ENCODE measurements around the gene HIVEP3.
"Not testable (repeated sequence)": the region's sequence is repeated elsewhere in the genome, so short reads cannot be mapped to it uniquely, and the experiment has no call there.

HIVEP3 gene

GRCh38 chr1:41918450-41919043 lies at the start of gene HIVEP3:
Gene HIVEP3, minus strand, starts transcription at chr1:41918922.
- peak; percentile 98 for DNase-seq

- DNase-seq: no peak
Measured at GRCh38 chr1:41964400-41964799, 45.7 kb upstream of the HIVEP3 start.

DNA sequence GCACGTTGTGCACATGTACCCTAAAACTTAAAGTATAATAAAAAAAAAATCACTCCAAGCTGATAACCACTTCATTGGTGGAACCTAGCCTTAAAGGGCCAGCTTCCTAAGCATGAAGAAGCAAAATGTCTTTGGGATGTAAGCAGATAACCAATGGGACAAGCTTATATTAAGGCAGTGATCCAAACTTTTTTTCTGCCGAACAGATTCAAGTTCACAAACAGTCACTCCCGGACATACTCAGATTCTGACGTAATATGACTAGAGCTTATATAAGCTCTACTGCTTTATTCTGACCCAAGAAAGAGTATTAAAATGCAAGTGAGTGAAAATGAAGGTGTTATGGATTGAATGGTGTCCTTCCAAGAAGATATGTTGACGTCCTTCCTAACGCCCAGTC lies 44.9 kb upstream of the HIVEP3 start:
- DNase-seq: no peak

DNA sequence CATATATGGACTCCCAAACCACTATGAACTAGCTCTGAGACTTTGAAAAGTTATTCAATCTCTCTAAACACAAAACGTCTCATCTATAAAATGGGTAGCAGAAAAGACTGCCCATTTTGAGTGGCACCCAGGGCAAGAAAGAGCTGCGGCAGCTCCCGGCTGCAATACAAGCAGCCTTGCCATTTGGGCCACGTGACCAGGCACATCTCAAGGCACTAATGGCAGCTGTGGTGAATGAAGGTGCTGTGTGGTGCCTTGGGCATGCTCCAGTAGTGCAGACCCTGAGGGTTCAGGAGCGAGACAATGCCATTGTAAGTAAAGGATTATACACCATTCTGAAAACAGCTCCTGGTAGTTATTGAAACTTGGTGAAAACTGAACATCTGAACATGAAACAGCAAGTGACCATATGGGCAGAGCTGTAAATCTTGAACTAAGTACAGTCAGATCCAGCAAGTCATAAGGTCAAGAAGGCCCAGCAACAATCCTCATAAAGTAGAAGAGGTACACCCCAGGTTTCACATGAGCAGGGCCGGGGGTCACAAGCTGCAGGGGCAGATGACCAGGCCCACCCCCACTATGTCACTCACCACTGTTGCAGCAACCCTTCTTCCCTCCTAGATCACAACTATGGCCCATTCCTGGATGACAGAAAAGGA lies 39.4 kb upstream of the HIVEP3 start:
- DNase-seq: no peak

DNA sequence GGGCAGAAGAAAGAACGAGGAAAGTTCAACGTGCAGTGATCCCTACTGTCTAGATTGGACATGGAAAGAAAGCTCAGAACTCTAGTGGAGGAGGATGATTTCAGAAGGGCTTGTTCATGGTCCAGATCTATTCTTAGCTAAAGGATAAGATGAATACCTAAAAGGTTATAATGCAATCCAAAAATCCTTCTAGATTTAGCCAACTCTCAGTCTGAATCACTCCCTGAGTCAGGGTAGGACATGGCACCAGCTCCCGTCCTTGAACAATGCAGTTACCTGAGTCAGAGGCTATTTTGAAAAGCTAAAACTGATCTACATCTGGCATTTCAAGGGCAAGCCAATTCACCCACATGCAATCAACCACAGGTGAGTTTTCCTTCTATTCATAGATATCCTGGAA lies 38.8 kb upstream of the HIVEP3 start:
- DNase-seq: no peak

DNA sequence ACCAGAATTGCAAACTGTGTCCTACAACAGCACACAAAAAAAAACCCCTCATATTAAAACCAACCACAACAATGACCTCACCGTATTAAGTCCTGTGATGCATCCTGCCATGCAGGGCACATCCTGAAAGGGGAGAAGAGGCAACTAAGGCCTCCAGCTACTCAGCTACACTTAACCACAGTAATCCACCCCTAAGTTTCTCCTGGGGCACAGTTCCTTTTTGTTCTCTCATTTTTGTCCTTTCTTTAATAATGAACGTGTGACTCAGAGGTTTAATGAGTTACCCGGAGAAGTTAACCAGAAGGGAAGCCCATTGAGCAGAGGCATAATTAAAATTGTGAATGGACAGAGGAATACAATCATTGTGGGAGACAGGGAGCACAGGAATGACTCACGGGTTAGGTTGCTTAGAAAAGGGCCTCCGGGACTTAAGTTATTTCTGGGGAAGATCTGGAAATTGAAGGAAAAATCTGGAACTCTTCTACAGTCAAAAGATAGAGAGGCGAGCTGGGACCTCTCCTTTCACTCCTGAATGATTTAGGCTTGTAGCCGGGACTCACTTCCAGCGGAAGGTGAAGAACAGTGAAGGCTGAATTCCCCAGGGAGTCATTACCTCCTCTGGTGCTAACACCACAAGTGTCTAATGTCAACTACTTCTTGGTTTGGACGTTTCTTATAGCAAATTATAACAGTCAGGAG lies 36.9 kb upstream of the HIVEP3 start:
- DNase-seq: no peak

DNA sequence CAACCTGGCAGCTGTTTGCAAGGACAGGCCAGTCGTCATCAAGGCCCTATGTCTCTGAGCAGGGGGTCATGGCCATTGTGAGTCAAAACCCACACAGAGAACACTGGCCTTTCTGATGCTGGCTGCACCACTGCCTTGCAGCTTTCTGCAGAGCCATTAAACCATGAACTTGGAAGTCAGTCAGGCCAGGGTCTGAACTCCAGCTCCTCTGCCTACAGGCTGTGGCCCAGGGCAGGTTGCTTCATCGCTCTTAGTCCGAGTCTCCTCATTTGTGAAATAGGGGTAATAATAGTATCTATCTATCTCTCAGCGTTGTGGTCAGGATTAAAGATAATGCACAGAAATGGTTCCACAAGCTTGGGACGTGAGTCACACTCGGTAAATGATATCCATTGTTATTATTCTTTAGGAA lies 35.8 kb upstream of the HIVEP3 start:
- DNase-seq: no peak

DNA sequence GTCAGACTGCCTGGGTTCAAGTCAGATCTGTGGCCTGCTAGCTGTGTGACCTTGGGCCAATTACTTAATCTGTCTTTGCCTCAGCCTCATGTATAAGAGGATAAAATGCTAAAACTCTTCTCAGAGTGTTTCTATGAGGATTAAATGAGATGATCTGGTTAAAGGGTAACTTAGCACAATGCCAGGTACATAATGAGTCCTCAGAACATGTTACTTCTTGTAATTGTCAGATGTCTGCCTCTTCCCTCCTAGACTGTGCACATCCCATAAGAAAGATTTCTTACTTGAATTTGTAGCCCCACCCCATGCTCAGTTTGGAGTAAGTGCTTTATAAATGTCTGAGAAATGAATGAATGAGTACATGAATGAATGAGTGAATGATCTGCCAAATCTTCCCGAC lies 34.6 kb upstream of the HIVEP3 start:
- DNase-seq: no peak

GRCh38 chr1:41952208-41952607 lies 33.5 kb upstream of the HIVEP3 start:
- no peak for DNase-seq

GRCh38 chr1:41951492-41951891 lies 32.8 kb upstream of the HIVEP3 start:
- not testable (repeated sequence) for DNase-seq

DNA sequence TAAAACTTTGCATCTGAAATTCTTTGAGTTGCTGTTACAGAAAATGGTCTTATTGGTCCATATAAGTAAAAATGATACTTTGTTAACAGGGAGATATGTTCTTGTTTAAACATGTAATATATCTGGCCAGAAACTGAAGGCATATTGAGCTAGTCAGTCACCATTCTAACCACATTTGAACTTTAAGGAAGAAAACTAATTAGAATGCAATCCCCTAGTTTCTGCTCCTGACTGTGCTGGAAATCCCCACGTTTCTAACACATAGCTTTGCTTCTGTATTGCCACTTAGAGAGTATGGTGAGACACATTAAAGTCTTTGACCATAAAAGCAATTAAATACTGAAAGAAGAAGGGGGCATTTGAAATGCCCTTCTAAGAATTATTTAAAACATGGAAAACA lies 32.1 kb upstream of the HIVEP3 start:
- DNase-seq: no peak

DNA sequence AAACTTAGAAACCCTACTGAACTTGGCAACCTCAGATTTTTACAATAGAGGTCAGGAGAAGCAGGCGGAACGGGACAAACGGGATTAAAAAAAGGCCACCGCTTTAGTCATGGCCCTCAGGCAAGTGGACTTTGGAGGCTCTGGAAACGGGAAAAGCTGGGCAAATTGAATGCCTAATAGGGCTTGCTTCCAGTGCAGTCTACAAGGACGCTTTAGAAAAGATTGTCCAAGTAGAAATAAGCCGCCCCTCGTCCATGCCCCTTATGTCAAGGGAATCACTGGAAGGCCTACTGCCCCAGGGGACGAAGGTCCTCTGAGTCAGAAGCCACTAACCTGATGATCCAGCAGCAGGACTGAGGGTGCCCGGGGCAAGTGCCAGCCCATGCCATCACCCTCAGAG lies 27.2 kb upstream of the HIVEP3 start:
- not testable (repeated sequence) for DNase-seq

- DNase-seq: no peak
Measured at GRCh38 chr1:41943717-41944116, 25.0 kb upstream of the HIVEP3 start.

- DNase-seq: no peak
Measured at GRCh38 chr1:41942278-41942677, 23.6 kb upstream of the HIVEP3 start.

- no peak for DNase-seq
Measured at GRCh38 chr1:41941381-41941780, 22.7 kb upstream of the HIVEP3 start.

- no peak for DNase-seq
Measured at GRCh38 chr1:41939194-41939593, 20.5 kb upstream of the HIVEP3 start.

DNA sequence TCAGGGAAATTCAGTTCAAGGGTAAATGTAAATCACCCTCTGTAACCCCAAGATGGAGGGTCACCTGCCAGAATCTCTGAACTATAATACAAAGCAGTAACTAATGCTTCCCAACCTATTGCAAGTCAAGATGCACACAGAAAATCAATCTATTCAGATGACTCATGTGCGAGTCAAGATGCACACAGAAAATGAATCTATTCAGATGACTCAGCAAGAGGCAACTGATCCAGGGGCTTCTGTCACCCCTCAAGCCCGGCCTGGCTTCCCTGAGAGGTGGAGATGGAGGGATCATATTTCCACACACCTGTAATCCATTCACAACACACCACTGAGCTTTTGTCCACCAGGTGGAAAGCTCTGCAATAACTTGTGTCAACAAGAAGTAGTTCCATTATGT lies 17.4 kb upstream of the HIVEP3 start:
- DNase-seq: peak; percentile 99

- no peak for DNase-seq
Measured at GRCh38 chr1:41935226-41935625, 16.5 kb upstream of the HIVEP3 start.

- DNase-seq: no peak
Measured at GRCh38 chr1:41933106-41933505, 14.4 kb upstream of the HIVEP3 start.

- no peak for DNase-seq
Measured at GRCh38 chr1:41931578-41931977, 12.9 kb upstream of the HIVEP3 start.

DNA sequence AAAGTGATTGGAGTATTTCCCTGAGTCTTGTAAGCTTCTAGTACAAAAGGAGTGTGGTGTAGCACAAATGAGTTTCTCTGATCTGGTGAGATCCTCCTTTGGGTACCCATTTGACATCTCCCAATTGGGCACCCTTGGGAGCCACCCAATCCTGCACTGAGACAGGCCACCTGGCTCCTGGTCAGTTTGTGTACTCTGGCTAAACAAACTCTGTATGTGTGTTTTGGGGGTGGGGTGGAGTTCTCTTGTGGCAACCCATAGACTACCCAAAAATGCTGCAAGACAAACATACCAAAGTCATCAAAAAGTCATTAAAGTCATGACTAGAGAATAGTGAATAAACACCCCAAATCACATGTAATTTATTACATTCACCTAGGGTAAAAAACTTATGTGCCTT lies 8.4 kb upstream of the HIVEP3 start:
- DNase-seq: no peak

- DNase-seq: peak; percentile 63
Measured at GRCh38 chr1:41925712-41926111, 7.0 kb upstream of the HIVEP3 start.

DNA sequence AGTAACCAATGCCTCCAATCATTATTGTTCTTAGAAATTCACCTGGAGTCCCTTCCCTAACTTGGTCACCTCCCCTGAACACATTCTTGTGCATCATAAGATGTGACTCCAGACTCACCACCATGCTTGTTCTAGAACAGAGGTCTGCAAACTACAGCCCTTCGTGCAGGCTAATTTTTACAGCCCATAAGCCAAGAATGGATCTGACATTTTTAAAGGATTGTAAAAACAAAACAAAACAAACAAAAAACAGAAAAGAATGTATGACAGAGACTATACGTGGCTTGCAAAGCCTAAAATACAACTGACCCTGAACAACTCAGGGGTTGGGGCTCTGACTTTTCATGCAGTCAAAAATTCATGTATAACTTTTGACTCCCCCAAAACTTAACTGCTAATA lies 6.2 kb upstream of the HIVEP3 start:
- no peak for DNase-seq

GRCh38 chr1:41921271-41921670 lies 2.5 kb upstream of the HIVEP3 start:
- DNase-seq: not testable (repeated sequence)

- DNase-seq: no peak
Measured at GRCh38 chr1:41920658-41921057, 1.9 kb upstream of the HIVEP3 start.
